ENCODE measurements around the gene ADAMTSL3. TPM values are rescaled to one million over a fixed set of nuclear protein-coding genes. Genes with fewer than 3 reads are reported as not detected.

The ADAMTSL3 gene
- total RNA-seq, 4 donors from 2014 or later = 2.4 to 8.8 (median 5.7) TPM

DNA sequence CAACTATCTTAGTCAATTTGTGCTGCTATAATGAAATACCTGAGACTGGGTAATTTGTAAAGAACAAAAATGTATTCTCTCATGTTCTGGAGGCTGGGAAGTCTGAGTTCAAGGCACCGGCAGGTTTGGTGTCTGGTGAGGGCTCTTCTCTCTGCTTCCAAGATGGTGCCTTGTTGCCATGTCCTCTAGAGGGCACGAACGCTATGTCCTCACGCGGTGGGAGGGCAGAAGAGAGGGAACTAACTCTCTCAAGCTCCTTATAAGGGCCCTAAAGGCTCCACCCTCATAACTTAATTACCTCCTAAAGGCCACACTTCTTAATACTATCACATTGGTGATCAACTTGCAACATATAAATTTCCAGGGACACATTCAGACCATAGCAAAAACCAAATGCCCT, 108.4 kb downstream of the ADAMTSL3 start:
- DNase-seq (ENCODE audit: low spot score in 2 of 2) = no peak
- WGBS, 2 donors = 93 to 94% methylated on average over 5 of the region's 5 CpGs
- TF ChIP-seq, protein P1, sequence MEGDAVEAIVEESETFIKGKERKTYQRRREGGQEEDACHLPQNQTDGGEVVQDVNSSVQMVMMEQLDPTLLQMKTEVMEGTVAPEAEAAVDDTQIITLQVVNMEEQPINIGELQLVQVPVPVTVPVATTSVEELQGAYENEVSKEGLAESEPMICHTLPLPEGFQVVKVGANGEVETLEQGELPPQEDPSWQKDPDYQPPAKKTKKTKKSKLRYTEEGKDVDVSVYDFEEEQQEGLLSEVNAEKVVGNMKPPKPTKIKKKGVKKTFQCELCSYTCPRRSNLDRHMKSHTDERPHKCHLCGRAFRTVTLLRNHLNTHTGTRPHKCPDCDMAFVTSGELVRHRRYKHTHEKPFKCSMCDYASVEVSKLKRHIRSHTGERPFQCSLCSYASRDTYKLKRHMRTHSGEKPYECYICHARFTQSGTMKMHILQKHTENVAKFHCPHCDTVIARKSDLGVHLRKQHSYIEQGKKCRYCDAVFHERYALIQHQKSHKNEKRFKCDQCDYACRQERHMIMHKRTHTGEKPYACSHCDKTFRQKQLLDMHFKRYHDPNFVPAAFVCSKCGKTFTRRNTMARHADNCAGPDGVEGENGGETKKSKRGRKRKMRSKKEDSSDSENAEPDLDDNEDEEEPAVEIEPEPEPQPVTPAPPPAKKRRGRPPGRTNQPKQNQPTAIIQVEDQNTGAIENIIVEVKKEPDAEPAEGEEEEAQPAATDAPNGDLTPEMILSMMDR (IDR thresholded peaks at IDR 0.05) = no peak
- TF ChIP-seq POLR2A (IDR thresholded peaks at IDR 0.05) = no peak
- intact Hi-C loops (cut with DNase I; ENCODE audit: low total_unique reads) = no loop called here
- H3K4me3 ChIP-seq (ENCODE audit: low read depth, poor library complexity, severe bottlenecking) = no peak overlapping the region

DNA sequence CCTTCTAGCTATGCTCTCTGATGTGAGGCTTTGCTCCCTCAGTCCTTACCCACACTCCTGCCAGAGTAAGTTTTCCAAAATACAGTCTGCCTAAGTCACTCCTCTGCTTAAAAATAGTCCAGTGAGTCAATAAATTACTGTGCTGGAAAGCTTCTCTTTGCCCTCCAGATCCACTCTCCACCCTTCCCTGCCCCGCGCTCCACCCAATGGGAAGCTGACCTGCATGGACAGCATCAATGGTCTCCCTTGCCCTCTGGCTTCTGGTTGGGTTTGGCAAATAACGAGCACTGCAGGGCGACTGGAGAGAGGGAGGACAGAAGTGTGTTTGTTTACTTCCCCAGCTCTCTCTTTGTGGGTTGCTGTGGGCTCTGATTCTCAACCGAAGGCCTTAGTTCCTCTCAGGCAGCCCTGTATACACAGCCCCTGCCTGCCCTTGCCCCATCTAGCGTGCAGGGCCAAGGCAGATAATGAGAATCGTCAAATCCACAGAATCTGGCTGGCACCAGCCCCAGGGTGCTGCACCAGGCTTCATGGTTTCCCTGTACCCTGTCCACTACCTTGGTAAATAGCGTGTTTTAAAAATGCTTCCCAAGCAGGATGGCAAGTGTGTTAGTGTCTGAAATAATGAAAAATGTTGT, 110.4 kb downstream of the ADAMTSL3 start:
- H3K4me3 ChIP-seq (ENCODE audit: low read depth, poor library complexity, severe bottlenecking) = no peak overlapping the region
- 51 to 69% methylated on average over 8 of the region's 8 CpGs for WGBS, 2 donors
- no peak for DNase-seq (ENCODE audit: low spot score in 2 of 2)
- no peak for TF ChIP-seq POLR2A (IDR thresholded peaks at IDR 0.05)
- TF ChIP-seq, protein P1 (IDR thresholded peaks at IDR 0.05) = no peak
- intact Hi-C loops (cut with DNase I; ENCODE audit: low total_unique reads) = no loop called here

DNA sequence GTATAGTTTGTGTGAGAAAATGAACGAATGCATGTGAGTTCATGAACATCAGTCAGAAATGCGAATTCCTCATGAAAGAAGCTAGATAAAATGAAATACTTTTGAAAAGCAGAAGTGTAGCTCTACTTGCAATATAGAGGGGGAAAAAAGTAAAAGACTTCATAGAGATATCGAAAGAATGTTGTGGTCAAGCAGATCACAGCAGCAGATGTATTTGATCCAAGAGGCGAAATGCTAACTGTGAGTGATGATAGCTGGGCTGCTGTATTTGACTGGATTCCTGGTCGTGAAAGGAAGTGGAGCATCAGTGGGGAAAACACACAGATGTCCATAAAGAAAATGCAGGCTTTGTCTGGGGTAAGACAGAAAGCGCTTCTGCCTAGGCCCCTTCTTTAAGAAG, 112.4 kb downstream of the ADAMTSL3 start:
- no peak overlapping the region for H3K4me3 ChIP-seq (ENCODE audit: low read depth, poor library complexity, severe bottlenecking)
- TF ChIP-seq, protein P1 (IDR thresholded peaks at IDR 0.05) = no peak
- TF ChIP-seq POLR2A (IDR thresholded peaks at IDR 0.05) = no peak
- DNase-seq (ENCODE audit: low spot score in 2 of 2) = no peak
- intact Hi-C loops (cut with DNase I; ENCODE audit: low total_unique reads) = no loop called here
- WGBS, 2 donors = 88 to 89% methylated on average over 6 of the region's 6 CpGs

DNA sequence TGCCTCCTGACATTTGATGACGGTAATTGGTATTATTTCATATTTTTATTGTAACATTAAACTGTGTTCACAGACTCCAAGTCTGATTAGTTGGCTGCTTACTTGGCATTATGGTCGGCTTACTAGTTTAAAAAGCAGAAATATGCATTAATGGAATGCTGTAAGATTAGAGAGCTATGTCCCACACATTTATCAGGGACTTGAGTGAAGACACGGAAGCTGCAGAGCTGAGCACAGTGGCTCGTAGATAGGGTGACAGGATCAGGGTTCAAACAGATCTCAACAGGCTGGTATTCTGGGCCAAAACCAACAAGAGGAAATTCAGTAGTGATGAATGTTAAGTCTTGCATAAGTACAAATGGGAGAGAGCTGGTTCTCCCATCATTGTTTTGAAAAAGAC, 113.8 kb downstream of the ADAMTSL3 start:
- 83 to 84% methylated on average over 4 of the region's 4 CpGs for WGBS, 2 donors
- no peak for DNase-seq (ENCODE audit: low spot score in 2 of 2)
- intact Hi-C loops (cut with DNase I; ENCODE audit: low total_unique reads) = no loop called here
- TF ChIP-seq POLR2A (IDR thresholded peaks at IDR 0.05) = no peak
- TF ChIP-seq, protein P1 (IDR thresholded peaks at IDR 0.05) = no peak
- no peak overlapping the region for H3K4me3 ChIP-seq (ENCODE audit: low read depth, poor library complexity, severe bottlenecking)

DNA sequence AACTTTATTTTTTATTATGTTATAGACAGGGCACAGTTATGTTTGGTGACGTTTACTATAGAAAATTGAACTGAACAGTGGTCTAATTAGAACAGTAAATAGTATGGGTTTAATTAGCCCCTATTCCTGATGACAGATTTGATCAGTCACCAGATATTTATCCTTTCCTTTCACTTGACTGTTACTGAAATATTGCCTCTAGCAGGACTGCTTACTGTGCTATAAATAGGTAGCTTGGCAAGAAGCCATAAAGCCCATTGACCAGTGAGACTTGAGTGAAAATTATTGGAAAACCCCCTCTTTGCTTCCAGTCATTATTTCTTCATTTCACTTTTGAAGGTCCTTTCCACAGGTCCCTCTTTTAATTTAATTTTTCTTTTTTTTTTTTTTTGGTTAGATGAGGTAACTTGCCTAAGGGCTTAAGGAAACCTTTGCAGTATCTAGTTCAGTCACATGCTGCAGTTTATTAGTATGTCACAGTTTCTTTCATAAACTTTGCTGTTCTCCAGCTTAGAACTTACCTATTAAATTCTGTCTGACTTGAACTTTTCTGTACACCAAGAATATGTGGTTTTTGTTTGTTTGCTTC, 115.6 kb downstream of the ADAMTSL3 start:
- no peak overlapping the region for H3K4me3 ChIP-seq (ENCODE audit: low read depth, poor library complexity, severe bottlenecking)
- no peak for TF ChIP-seq POLR2A (IDR thresholded peaks at IDR 0.05)
- TF ChIP-seq, protein P1 (IDR thresholded peaks at IDR 0.05) = no peak
- DNase-seq (ENCODE audit: low spot score in 2 of 2) = no peak
- intact Hi-C loops (cut with DNase I; ENCODE audit: low total_unique reads) = no loop called here
- 48 to 58% methylated on average over 1 of the region's 1 CpG for WGBS, 2 donors

DNA sequence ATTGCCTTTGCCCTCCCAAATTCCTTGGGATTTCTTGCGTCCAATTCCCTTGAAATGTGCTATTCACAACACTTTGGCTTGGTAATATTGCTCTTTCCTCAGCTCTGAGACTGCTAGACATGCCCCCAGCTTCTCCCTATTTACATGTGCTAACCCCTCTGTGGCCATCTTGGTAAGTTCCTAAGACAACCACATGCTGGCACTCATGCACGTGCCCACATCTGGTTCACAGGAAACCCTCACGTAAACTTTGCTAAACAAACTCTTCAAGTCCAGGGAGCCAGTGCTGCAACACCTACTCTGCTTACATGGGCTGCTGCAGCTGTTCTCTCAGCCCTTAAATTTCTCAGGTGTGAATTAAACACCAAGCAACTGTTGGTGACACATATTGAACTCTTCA, 121.8 kb downstream of the ADAMTSL3 start:
- 37 to 47% methylated on average over 3 of the region's 3 CpGs for WGBS, 2 donors

More for the DNA sequence above, 121.8 kb downstream of the ADAMTSL3 start:
- intact Hi-C loops (cut with DNase I; ENCODE audit: low total_unique reads) = no loop called here
- TF ChIP-seq, protein P1 (IDR thresholded peaks at IDR 0.05) = no peak
- TF ChIP-seq POLR2A (IDR thresholded peaks at IDR 0.05) = no peak
- H3K4me3 ChIP-seq (ENCODE audit: low read depth, poor library complexity, severe bottlenecking) = no peak overlapping the region
- DNase-seq (ENCODE audit: low spot score in 2 of 2) = no peak

Measured in lower leg skin (tissue), 4 donors.